GM23338 (cell line): ENCODE data around the gene SEMA5A. TPM values are rescaled to one million over a fixed set of nuclear protein-coding genes. Genes with fewer than 3 reads are reported as not detected.

Experiments used
- ATAC-seq: fragments of 200-7000 bp; cut with Tn5 transposase; 3 replicates; pipeline ENCODE4 v1.9.1; 2020
- DNase-seq: peaks from one replicate; pipeline ENCODE4 v3.0.0-alpha.2; 2015; ENCODE audit warnings: low spot score
- H2AFZ ChIP-seq: fragments of 200-600 bp; sonication (generic); 2 replicates; pipeline ENCODE4 v1.8.0; 2016; ENCODE audit warnings: antibody characterized with exemption, mild to moderate bottlenecking, moderate library complexity
- H3F3A ChIP-seq: fragments of 200-600 bp; sonication (generic); replicated peaks from 2 replicates; pipeline ENCODE4 v1.8.0; 2017; ENCODE audit warnings: antibody characterized with exemption, mixed run types, low read depth
- H3K27ac ChIP-seq: fragments of 200-600 bp; sonication (generic); 2 replicates; pipeline ENCODE4 v1.6.1; 2016; ENCODE audit warnings: low read depth
- H3K27me3 ChIP-seq: fragments of 200-600 bp; sonication (generic); 2 replicates; pipeline ENCODE4 v1.8.0; 2016; ENCODE audit warnings: mild to moderate bottlenecking, mixed run types, moderate library complexity; ENCODE audit not compliant: insufficient read depth
- H3K36me3 ChIP-seq: fragments of 200-600 bp; sonication (generic); 2 replicates; pipeline ENCODE4 v1.8.0; 2016; ENCODE audit warnings: mild to moderate bottlenecking; ENCODE audit not compliant: insufficient read depth
- H3K4me1 ChIP-seq: fragments of 200-600 bp; sonication (generic); 2 replicates; pipeline ENCODE4 v1.8.0; 2016; ENCODE audit warnings: mild to moderate bottlenecking, moderate library complexity; ENCODE audit not compliant: insufficient read depth
- H3K4me2 ChIP-seq: fragments of 200-600 bp; sonication (generic); 2 replicates; pipeline ENCODE4 v1.7.1; 2017; ENCODE audit warnings: mixed run types
- H3K4me3 ChIP-seq: fragments of 200-600 bp; sonication (generic); 2 replicates; pipeline ENCODE4 v1.6.1; 2016; ENCODE audit warnings: mixed run types
- H3K79me2 ChIP-seq: fragments of 200-600 bp; sonication (generic); replicated peaks from 2 replicates; pipeline ENCODE4 v1.8.0; 2017; ENCODE audit warnings: mild to moderate bottlenecking; ENCODE audit not compliant: insufficient read depth
- H3K9me2 ChIP-seq: fragments of 200-600 bp; sonication (generic); 2 replicates; pipeline ENCODE4 v1.8.0; 2017; ENCODE audit not compliant: insufficient read depth
- H4K20me1 ChIP-seq: fragments of 200-600 bp; sonication (generic); replicated peaks from 2 replicates; pipeline ENCODE4 v1.8.0; 2017; ENCODE audit warnings: mild to moderate bottlenecking; ENCODE audit not compliant: insufficient read depth
- H3K27ac Mint-ChIP-seq: 2 replicates; pipeline ENCODE4 v1.8.0; 2020; ENCODE audit warnings: inconsistent platforms, mild to moderate bottlenecking, moderate library complexity, mixed read lengths
- H3K27me3 Mint-ChIP-seq: 3 replicates; pipeline ENCODE4 v1.8.0; 2022; ENCODE audit warnings: low read depth, mild to moderate bottlenecking, moderate library complexity, mixed read lengths, inconsistent platforms; ENCODE audit not compliant: insufficient read depth, poor library complexity
- H3K36me3 Mint-ChIP-seq: 3 replicates; pipeline ENCODE4 v1.8.0; 2021; ENCODE audit warnings: low read depth, mild to moderate bottlenecking, inconsistent platforms, moderate library complexity, mixed read lengths
- H3K4me1 Mint-ChIP-seq: 3 replicates; pipeline ENCODE4 v1.8.0; 2020; ENCODE audit warnings: mild to moderate bottlenecking, inconsistent platforms, mixed read lengths
- H3K4me3 Mint-ChIP-seq: 3 replicates; pipeline ENCODE4 v1.8.0; 2021; ENCODE audit warnings: moderate library complexity, mild to moderate bottlenecking, inconsistent platforms, mixed read lengths
- H3K9me3 Mint-ChIP-seq: 3 replicates; pipeline ENCODE4 v1.8.0; 2020; ENCODE audit warnings: moderate library complexity, mild to moderate bottlenecking, inconsistent platforms, mixed read lengths
- CREB1 ChIP-seq: fragments of 250-450 bp; sonication (Bioruptor Pico); IDR thresholded peaks from 2 replicates; pipeline ENCODE4 v1.5.0; 2020; ENCODE audit warnings: low read depth, mild to moderate bottlenecking, moderate library complexity
- ETS1 ChIP-seq: IDR thresholded peaks from 2 replicates; pipeline ENCODE4 v1.6.1; 2016; ENCODE audit warnings: antibody characterized with exemption
- EZH2 ChIP-seq: fragments of 200-600 bp; sonication (generic); IDR thresholded peaks from one replicate; pipeline ENCODE4 v1.8.0; 2017; ENCODE audit warnings: antibody characterized with exemption, mild to moderate bottlenecking, low read depth; ENCODE audit not compliant: unreplicated experiment
- EZH2phosphoT487 ChIP-seq: fragments of 200-600 bp; sonication (generic); IDR thresholded peaks from one replicate; pipeline ENCODE4 v1.8.1; 2018; ENCODE audit warnings: antibody characterized with exemption; ENCODE audit not compliant: unreplicated experiment
- JUNB ChIP-seq: IDR thresholded peaks from one replicate; pipeline ENCODE4 v1.6.1; 2016; ENCODE audit warnings: antibody characterized with exemption; ENCODE audit not compliant: unreplicated experiment
- NANOG ChIP-seq: IDR thresholded peaks from 2 replicates; pipeline ENCODE4 v1.6.1; 2016; ENCODE audit warnings: antibody characterized with exemption, borderline replicate concordance
- POLR2AphosphoS5 ChIP-seq: IDR thresholded peaks from 2 replicates; pipeline ENCODE4 v1.6.1; 2016; ENCODE audit warnings: antibody characterized with exemption, low read depth
- REST ChIP-seq: IDR thresholded peaks from one replicate; pipeline ENCODE4 v1.6.1; 2018; ENCODE audit warnings: antibody characterized with exemption; ENCODE audit not compliant: unreplicated experiment
- STAT1 ChIP-seq: IDR thresholded peaks from one replicate; pipeline ENCODE4 v1.6.1; 2016; ENCODE audit warnings: antibody characterized with exemption; ENCODE audit not compliant: unreplicated experiment
- ZNF114 ChIP-seq: fragments of 250-450 bp; sonication (Bioruptor Pico); IDR thresholded peaks from 2 replicates; pipeline ENCODE4 v1.5.0; 2020; ENCODE audit warnings: mild to moderate bottlenecking, moderate library complexity
- ZNF331 ChIP-seq: fragments of 250-450 bp; sonication (Bioruptor Pico); IDR thresholded peaks from 2 replicates; pipeline ENCODE4 v1.5.0; 2020; ENCODE audit warnings: low read depth, mild to moderate bottlenecking, moderate library complexity
- polyA plus RNA-seq: library from polyadenylated mRNA; unstranded; fragments of >200 nt; fragmentation: Nextera tagmentation; extraction: Ambion mirVana; gene quantifications from 2 replicates; pipeline ENCODE4 v1.2.1, GENCODE V29; 2016
- total RNA-seq: library from RNA; depleted of rRNA; stranded (reverse); fragments of >200 nt; shearing (Covaris generic); gene quantifications from 2 replicates; pipeline ENCODE4 v1.2.3, GENCODE V29; 2014
- TF ChIP-seq, protein P1 (sequence below), 2 experiments: fragments of 200-600 bp in 1 of 2; sonication (generic) in 1 of 2; conservative IDR thresholded peaks; 2 replicates each; pipeline versions ENCODE4 v1.5.1 to v1.6.1; 2016 to 2017; ENCODE audit warnings: antibody characterized with exemption in 2 of 2, low read depth in 2 of 2, mild to moderate bottlenecking in 2 of 2, moderate library complexity in 1 of 2

Gene SEMA5A
- total and polyA plus RNA-seq, 2 experiments from 2014 or later, result 2.1 to 8.1 TPM

- TF ChIP-seq, protein P1, sequence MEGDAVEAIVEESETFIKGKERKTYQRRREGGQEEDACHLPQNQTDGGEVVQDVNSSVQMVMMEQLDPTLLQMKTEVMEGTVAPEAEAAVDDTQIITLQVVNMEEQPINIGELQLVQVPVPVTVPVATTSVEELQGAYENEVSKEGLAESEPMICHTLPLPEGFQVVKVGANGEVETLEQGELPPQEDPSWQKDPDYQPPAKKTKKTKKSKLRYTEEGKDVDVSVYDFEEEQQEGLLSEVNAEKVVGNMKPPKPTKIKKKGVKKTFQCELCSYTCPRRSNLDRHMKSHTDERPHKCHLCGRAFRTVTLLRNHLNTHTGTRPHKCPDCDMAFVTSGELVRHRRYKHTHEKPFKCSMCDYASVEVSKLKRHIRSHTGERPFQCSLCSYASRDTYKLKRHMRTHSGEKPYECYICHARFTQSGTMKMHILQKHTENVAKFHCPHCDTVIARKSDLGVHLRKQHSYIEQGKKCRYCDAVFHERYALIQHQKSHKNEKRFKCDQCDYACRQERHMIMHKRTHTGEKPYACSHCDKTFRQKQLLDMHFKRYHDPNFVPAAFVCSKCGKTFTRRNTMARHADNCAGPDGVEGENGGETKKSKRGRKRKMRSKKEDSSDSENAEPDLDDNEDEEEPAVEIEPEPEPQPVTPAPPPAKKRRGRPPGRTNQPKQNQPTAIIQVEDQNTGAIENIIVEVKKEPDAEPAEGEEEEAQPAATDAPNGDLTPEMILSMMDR (conservative IDR thresholded peaks at IDR 0.05; ENCODE audit: low read depth in 2 of 2), result no peak
- no peak for TF ChIP-seq EZH2
- TF ChIP-seq STAT1, result no peak
Observed at GRCh38 chr5:9480499-9480898, 65.4 kb downstream of the SEMA5A start (continued).

- H3K9me3 Mint-ChIP-seq, result peaks cover 27% of the 10 kb centered on the region
- H3K36me3 Mint-ChIP-seq, result peaks cover 28% of the 10 kb centered on the region
- Histone ChIP-seq H3K79me2 (no peaks in the 10 kb centered on the region; the same call in 1 of the 2 replicates), H3K27ac (no peak overlapping the region), H2AFZ (no peak overlapping the region), H3K4me2 (no peak overlapping the region), H3K4me1 (peaks cover 14% of the 10 kb centered on the region), H3F3A (no peaks in the 10 kb centered on the region), H3K36me3 (no peaks in the 10 kb centered on the region; the same call in 1 of the 2 replicates), H3K27me3 (no peaks in the 10 kb centered on the region), H4K20me1 (no peaks in the 10 kb centered on the region), H3K9me2 (no peaks in the 10 kb centered on the region), H3K4me3 (no peak overlapping the region)
- DNase-seq (no peak), ATAC-seq (no peak)
- peaks cover 15% of the 10 kb centered on the region for H3K4me1 Mint-ChIP-seq
- H3K27me3 Mint-ChIP-seq, result peaks cover under 1% of the 10 kb centered on the region
- H3K27ac Mint-ChIP-seq, result no peak overlapping the region
- H3K4me3 Mint-ChIP-seq, result no peak overlapping the region
- no peak for TF ChIP-seq POLR2AphosphoS5
- TF ChIP-seq CREB1 (CRISPR knock-in tag), result no peak
- TF ChIP-seq ZNF331 (CRISPR knock-in tag), result no peak
- TF ChIP-seq STAT1, result no peak
- no peak for TF ChIP-seq JUNB
- no peak for TF ChIP-seq EZH2phosphoT487
- TF ChIP-seq, protein P1 (conservative IDR thresholded peaks at IDR 0.05; ENCODE audit: low read depth in 2 of 2), result no peak
- no peak for TF ChIP-seq REST
- TF ChIP-seq NANOG, result no peak
- no peak for TF ChIP-seq ETS1
- TF ChIP-seq EZH2, result no peak
- TF ChIP-seq ZNF114, result no peak
Observed at GRCh38 chr5:9479990-9480389, 65.9 kb downstream of the SEMA5A start.
